Activated CD8-positive, alpha-beta memory T cell treated with anti-CD3 and anti-CD28 coated beads for 24 hours (primary cell): ENCODE results near the gene CNOT2.
"Not testable (repeated sequence)": the region's sequence is repeated elsewhere in the genome, so short reads cannot be mapped to it uniquely, and the experiment has no call there.

Experiments used
- DNase-seq: peaks from one replicate; pipeline ENCODE4 v3.0.0-alpha.2; 2020

CNOT2 gene

GRCh38 chr12:70252832-70253231 lies 9.6 kb downstream of the CNOT2 start:
- DNase-seq = no peak

GRCh38 chr12:70254225-70254624 lies 11.0 kb downstream of the CNOT2 start:
- DNase-seq = no peak

- DNase-seq = no peak
Observed at GRCh38 chr12:70254846-70255245, 11.6 kb downstream of the CNOT2 start.

- DNase-seq = no peak
Observed at GRCh38 chr12:70255311-70255710, 12.1 kb downstream of the CNOT2 start.

- DNase-seq = no peak
Observed at GRCh38 chr12:70258605-70259403, 15.6 kb downstream of the CNOT2 start.

- DNase-seq = no peak
Observed at GRCh38 chr12:70260646-70261045, 17.4 kb downstream of the CNOT2 start.

- no peak for DNase-seq
Observed at GRCh38 chr12:70264067-70264867, 21.0 kb downstream of the CNOT2 start.

- DNase-seq = no peak
Observed at GRCh38 chr12:70265132-70265531, 21.9 kb downstream of the CNOT2 start.

GRCh38 chr12:70267550-70267949 lies 24.3 kb downstream of the CNOT2 start:
- DNase-seq = no peak

GRCh38 chr12:70268972-70269371 lies 25.7 kb downstream of the CNOT2 start:
- no peak for DNase-seq

GRCh38 chr12:70270108-70270507 lies 26.9 kb downstream of the CNOT2 start:
- no peak for DNase-seq

- DNase-seq = no peak
Observed at GRCh38 chr12:70271025-70271424, 27.8 kb downstream of the CNOT2 start.

- DNase-seq = no peak
Observed at GRCh38 chr12:70272510-70272909, 29.3 kb downstream of the CNOT2 start.

GRCh38 chr12:70275045-70275444 lies 31.8 kb downstream of the CNOT2 start:
- DNase-seq = no peak

GRCh38 chr12:70277973-70278372 lies 34.7 kb downstream of the CNOT2 start:
- DNase-seq = no peak

- no peak for DNase-seq
Observed at GRCh38 chr12:70278945-70279344, 35.7 kb downstream of the CNOT2 start.

GRCh38 chr12:70283232-70283631 lies 40.0 kb downstream of the CNOT2 start:
- DNase-seq = no peak

GRCh38 chr12:70288817-70289216 lies 45.6 kb downstream of the CNOT2 start:
- no peak for DNase-seq

- no peak for DNase-seq
Observed at GRCh38 chr12:70290116-70290515, 46.9 kb downstream of the CNOT2 start.

- no peak for DNase-seq
Observed at GRCh38 chr12:70292017-70292776, 49.0 kb downstream of the CNOT2 start.

GRCh38 chr12:70304684-70305555 lies 61.7 kb downstream of the CNOT2 start:
- DNase-seq = not testable (repeated sequence)

- DNase-seq = no peak
Observed at GRCh38 chr12:70305794-70306193, 62.6 kb downstream of the CNOT2 start.
